Keratinocyte (primary cell): ENCODE results near the gene ZNF780B.

Experiments used
- EZH2 ChIP-seq: IDR thresholded peaks from one replicate; pipeline ENCODE4 v1.6.1; 2012; ENCODE audit warnings: inconsistent platforms, mild to moderate bottlenecking, low read length, moderate library complexity
- TF ChIP-seq, protein P1 (sequence below), 3 experiments: IDR thresholded peaks in 1 of 3; conservative IDR thresholded peaks in 1 of 3; optimal IDR thresholded peaks in 1 of 3; 2 replicates in 2 of 3; 3 replicates in 1 of 3; pipeline versions ENCODE3 to v1.5.1; 2011; ENCODE audit warnings: low read length in 3 of 3, mild to moderate bottlenecking in 3 of 3, moderate library complexity in 2 of 3, control low read depth in 1 of 3, inconsistent platforms in 1 of 3; ENCODE audit not compliant: insufficient read depth in 2 of 3; ENCODE audit errors: extremely low read depth in 1 of 3

DNA sequence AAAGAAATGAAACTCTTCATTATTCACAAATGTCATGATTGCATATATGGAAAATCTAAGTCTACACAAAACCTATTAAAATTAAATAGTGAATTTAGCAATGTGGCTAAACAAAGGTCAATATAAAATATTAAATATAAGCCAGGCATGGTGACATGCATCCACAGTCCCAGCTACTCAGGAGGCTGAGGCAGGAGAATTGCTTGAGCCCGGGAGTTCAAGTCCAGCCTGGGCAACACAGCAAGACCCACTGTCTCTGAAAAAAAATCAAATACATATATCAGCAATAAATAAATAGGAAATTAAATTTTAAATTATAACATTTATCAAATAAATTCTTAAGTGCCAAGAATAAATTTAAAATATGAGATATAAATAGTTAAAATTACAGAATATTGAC is 73.1 kb downstream of the ZNF780B start:
- TF ChIP-seq, protein P1, sequence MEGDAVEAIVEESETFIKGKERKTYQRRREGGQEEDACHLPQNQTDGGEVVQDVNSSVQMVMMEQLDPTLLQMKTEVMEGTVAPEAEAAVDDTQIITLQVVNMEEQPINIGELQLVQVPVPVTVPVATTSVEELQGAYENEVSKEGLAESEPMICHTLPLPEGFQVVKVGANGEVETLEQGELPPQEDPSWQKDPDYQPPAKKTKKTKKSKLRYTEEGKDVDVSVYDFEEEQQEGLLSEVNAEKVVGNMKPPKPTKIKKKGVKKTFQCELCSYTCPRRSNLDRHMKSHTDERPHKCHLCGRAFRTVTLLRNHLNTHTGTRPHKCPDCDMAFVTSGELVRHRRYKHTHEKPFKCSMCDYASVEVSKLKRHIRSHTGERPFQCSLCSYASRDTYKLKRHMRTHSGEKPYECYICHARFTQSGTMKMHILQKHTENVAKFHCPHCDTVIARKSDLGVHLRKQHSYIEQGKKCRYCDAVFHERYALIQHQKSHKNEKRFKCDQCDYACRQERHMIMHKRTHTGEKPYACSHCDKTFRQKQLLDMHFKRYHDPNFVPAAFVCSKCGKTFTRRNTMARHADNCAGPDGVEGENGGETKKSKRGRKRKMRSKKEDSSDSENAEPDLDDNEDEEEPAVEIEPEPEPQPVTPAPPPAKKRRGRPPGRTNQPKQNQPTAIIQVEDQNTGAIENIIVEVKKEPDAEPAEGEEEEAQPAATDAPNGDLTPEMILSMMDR (optimal IDR thresholded peaks at IDR 0.05 in 1 of 3, IDR thresholded peaks at IDR 0.05 in 1 of 3, conservative IDR thresholded peaks at IDR 0.05 in 1 of 3; ENCODE audit: extremely low read depth in 1 of 3, insufficient read depth in 2 of 3, low read length in 3 of 3): no peak
- no peak for TF ChIP-seq EZH2
